Neural progenitor cell (in vitro differentiated cells): ENCODE measurements around the gene EPB41L3. TPM values are rescaled to one million over a fixed set of nuclear protein-coding genes. Genes with fewer than 3 reads are reported as not detected.

Experiments
- DNase-seq: peaks from one replicate; pipeline ENCODE4 v3.0.0-alpha.2; 2016; ENCODE audit warnings: low spot score
- H2AFZ ChIP-seq: fragments of 200-600 bp; sonication (generic); replicated peaks from 2 replicates; pipeline ENCODE4 v1.6.1; 2016; ENCODE audit warnings: antibody characterized with exemption
- H3F3A ChIP-seq: fragments of 200-600 bp; sonication (generic); 2 replicates; pipeline ENCODE4 v1.6.1; 2016; ENCODE audit warnings: antibody characterized with exemption, low read depth
- H3K27ac ChIP-seq: fragments of 200-600 bp; sonication (generic); 2 replicates; pipeline ENCODE4 v1.5.1; 2016; ENCODE audit warnings: mild to moderate bottlenecking
- H3K27me3 ChIP-seq: fragments of 200-600 bp; sonication (generic); 2 replicates; pipeline ENCODE4 v1.6.1; 2016; ENCODE audit warnings: mild to moderate bottlenecking, moderate library complexity
- H3K36me3 ChIP-seq: fragments of 200-600 bp; sonication (generic); 2 replicates; pipeline ENCODE4 v1.5.1; 2016
- H3K4me1 ChIP-seq: fragments of 200-600 bp; sonication (generic); 2 replicates; pipeline ENCODE4 v1.6.1; 2016; ENCODE audit warnings: mixed run types
- H3K4me2 ChIP-seq: fragments of 200-600 bp; sonication (generic); 2 replicates; pipeline ENCODE4 v1.6.1; 2016
- H3K4me3 ChIP-seq: fragments of 200-600 bp; sonication (generic); 2 replicates; pipeline ENCODE4 v1.5.1; 2016
- H3K79me2 ChIP-seq: fragments of 200-600 bp; sonication (generic); 2 replicates; pipeline ENCODE4 v1.6.1; 2016; ENCODE audit warnings: low read depth
- H3K9ac ChIP-seq: fragments of 200-600 bp; sonication (generic); 2 replicates; pipeline ENCODE4 v1.6.1; 2016
- H3K9me3 ChIP-seq: fragments of 200-600 bp; sonication (generic); 2 replicates; pipeline ENCODE4 v1.5.1; 2016; ENCODE audit warnings: low read depth
- H4K20me1 ChIP-seq: fragments of 200-600 bp; sonication (generic); 2 replicates; pipeline ENCODE4 v1.6.1; 2016; ENCODE audit warnings: low read depth
- H3K27ac Mint-ChIP-seq: 3 replicates; pipeline ENCODE4 v1.8.0; 2021; ENCODE audit warnings: mixed read lengths
- H3K27me3 Mint-ChIP-seq: 2 replicates; pipeline ENCODE4 v1.8.0; 2022; ENCODE audit warnings: low read depth, mild to moderate bottlenecking, inconsistent platforms, moderate library complexity, mixed read lengths; ENCODE audit not compliant: insufficient read depth
- H3K36me3 Mint-ChIP-seq: 3 replicates; pipeline ENCODE4 v1.8.0; 2021; ENCODE audit warnings: mixed read lengths
- H3K4me1 Mint-ChIP-seq: 3 replicates; pipeline ENCODE4 v1.8.0; 2021; ENCODE audit warnings: mixed read lengths
- H3K4me3 Mint-ChIP-seq: 3 replicates; pipeline ENCODE4 v1.8.0; 2021; ENCODE audit warnings: mild to moderate bottlenecking, moderate library complexity, mixed read lengths
- H3K9me3 Mint-ChIP-seq: 3 replicates; pipeline ENCODE4 v1.8.0; 2020; ENCODE audit warnings: mixed read lengths
- EZH2 ChIP-seq: fragments of 200-600 bp; sonication (generic); IDR thresholded peaks from 2 replicates; pipeline ENCODE4 v1.6.1; 2017; ENCODE audit warnings: antibody characterized with exemption, mild to moderate bottlenecking, moderate library complexity
- EZH2phosphoT487 ChIP-seq: fragments of 200-600 bp; sonication (generic); IDR thresholded peaks from 2 replicates; pipeline ENCODE4 v1.6.1; 2017; ENCODE audit warnings: antibody characterized with exemption
- total RNA-seq: library from RNA; depleted of rRNA; stranded (reverse); fragments of >200 nt; gene quantifications from 2 replicates; pipeline ENCODE4 v1.2.3, GENCODE V29; 2015; ENCODE audit warnings: low replicate concordance
- TF ChIP-seq, protein P1 (sequence below): fragments of 200-600 bp; sonication (generic); IDR thresholded peaks from 2 replicates; pipeline ENCODE4 v1.5.1; 2017; ENCODE audit warnings: antibody characterized with exemption, mild to moderate bottlenecking

Gene EPB41L3
- total RNA-seq, 1 donor from 2014 or later: 8.6 TPM

DNA sequence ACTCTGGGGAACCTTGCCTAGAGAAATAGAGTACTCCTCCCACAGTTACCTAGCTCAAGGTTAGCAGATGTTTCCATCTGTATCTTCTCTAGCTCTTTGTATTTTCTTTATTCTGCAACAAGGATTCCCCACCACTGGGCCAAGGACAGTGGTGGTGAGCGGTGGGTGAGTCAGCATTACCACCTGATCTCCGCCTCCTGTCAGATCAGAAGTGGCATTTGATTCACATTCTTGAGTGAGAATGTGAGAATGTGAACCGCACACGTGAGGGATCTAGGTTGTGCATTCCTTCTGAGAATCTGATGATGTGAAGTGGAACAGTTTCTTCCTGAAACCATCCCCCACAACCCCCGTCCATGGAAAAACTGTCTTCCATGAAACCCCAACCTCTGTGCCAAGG, 9.0 kb downstream of the EPB41L3 start:
- H3K9ac ChIP-seq: no peak overlapping the region
- no peak overlapping the region for H3K27ac Mint-ChIP-seq

GRCh38 chr18:5532066-5532465, 11.7 kb downstream of the EPB41L3 start:
- Histone ChIP-seq H4K20me1 (no peaks in the 10 kb centered on the region), H3K9me3 (no peaks in the 10 kb centered on the region), H3K9ac (no peak overlapping the region), H2AFZ (no peak overlapping the region), H3K4me3 (no peak overlapping the region), H3K4me1 (no peaks in the 10 kb centered on the region), H3K27ac (no peak overlapping the region), H3K36me3 (no peaks in the 10 kb centered on the region), H3K27me3 (no peaks in the 10 kb centered on the region), H3K79me2 (no peaks in the 10 kb centered on the region), H3K4me2 (no peak overlapping the region), H3F3A (no peaks in the 10 kb centered on the region)
- Mint-ChIP-seq H3K9me3 (no peaks in the 10 kb centered on the region), H3K27me3 (peaks cover 6% of the 10 kb centered on the region), H3K4me3 (no peak overlapping the region), H3K27ac (no peak overlapping the region), H3K36me3 (no peaks in the 10 kb centered on the region), H3K4me1 (peaks cover 11% of the 10 kb centered on the region)
- TF ChIP-seq EZH2 (no peak), EZH2phosphoT487 (no peak)
- TF ChIP-seq, protein P1, sequence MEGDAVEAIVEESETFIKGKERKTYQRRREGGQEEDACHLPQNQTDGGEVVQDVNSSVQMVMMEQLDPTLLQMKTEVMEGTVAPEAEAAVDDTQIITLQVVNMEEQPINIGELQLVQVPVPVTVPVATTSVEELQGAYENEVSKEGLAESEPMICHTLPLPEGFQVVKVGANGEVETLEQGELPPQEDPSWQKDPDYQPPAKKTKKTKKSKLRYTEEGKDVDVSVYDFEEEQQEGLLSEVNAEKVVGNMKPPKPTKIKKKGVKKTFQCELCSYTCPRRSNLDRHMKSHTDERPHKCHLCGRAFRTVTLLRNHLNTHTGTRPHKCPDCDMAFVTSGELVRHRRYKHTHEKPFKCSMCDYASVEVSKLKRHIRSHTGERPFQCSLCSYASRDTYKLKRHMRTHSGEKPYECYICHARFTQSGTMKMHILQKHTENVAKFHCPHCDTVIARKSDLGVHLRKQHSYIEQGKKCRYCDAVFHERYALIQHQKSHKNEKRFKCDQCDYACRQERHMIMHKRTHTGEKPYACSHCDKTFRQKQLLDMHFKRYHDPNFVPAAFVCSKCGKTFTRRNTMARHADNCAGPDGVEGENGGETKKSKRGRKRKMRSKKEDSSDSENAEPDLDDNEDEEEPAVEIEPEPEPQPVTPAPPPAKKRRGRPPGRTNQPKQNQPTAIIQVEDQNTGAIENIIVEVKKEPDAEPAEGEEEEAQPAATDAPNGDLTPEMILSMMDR: no peak
- no peak for DNase-seq

More for the DNA sequence above, 9.0 kb downstream of the EPB41L3 start:
- H3K4me1 Mint-ChIP-seq: peaks cover 19% of the 10 kb centered on the region
- DNase-seq: no peak
- H3K4me1 ChIP-seq: peaks cover 7% of the 10 kb centered on the region
- H3K36me3 Mint-ChIP-seq: no peaks in the 10 kb centered on the region
- H3K4me3 ChIP-seq: no peak overlapping the region
- H4K20me1 ChIP-seq: no peaks in the 10 kb centered on the region
- H3K9me3 ChIP-seq: no peaks in the 10 kb centered on the region
- no peak overlapping the region for H3K4me3 Mint-ChIP-seq
- no peaks in the 10 kb centered on the region for H3F3A ChIP-seq
- peaks cover 10% of the 10 kb centered on the region for H3K27me3 ChIP-seq
- H3K4me2 ChIP-seq: no peak overlapping the region
- H3K36me3 ChIP-seq: no peaks in the 10 kb centered on the region
- peaks cover 6% of the 10 kb centered on the region for H3K27me3 Mint-ChIP-seq
- TF ChIP-seq, protein P1: no peak
- TF ChIP-seq EZH2 (no peak), EZH2phosphoT487 (no peak)
- H3K9me3 Mint-ChIP-seq: no peaks in the 10 kb centered on the region
- no peaks in the 10 kb centered on the region for H3K79me2 ChIP-seq
- H2AFZ ChIP-seq: no peak overlapping the region
- H3K27ac ChIP-seq: no peak overlapping the region

GRCh38 chr18:5530629-5531178, 13.1 kb downstream of the EPB41L3 start:
- no peak for DNase-seq
- H3K4me3 ChIP-seq: no peak overlapping the region
- no peak overlapping the region for H3K4me2 ChIP-seq
- H3K4me1 ChIP-seq: no peaks in the 10 kb centered on the region
- no peaks in the 10 kb centered on the region for H3K27me3 ChIP-seq
- Mint-ChIP-seq H3K9me3 (no peaks in the 10 kb centered on the region), H3K27ac (no peak overlapping the region), H3K4me3 (no peak overlapping the region), H3K4me1 (peaks cover 11% of the 10 kb centered on the region), H3K27me3 (peaks cover 6% of the 10 kb centered on the region), H3K36me3 (no peaks in the 10 kb centered on the region)
- H3F3A ChIP-seq: no peaks in the 10 kb centered on the region
- H2AFZ ChIP-seq: no peak overlapping the region
- no peak overlapping the region for H3K9ac ChIP-seq
- TF ChIP-seq EZH2: no peak
- TF ChIP-seq, protein P1: no peak
- TF ChIP-seq EZH2phosphoT487: no peak
- no peaks in the 10 kb centered on the region for H4K20me1 ChIP-seq
- H3K36me3 ChIP-seq: no peaks in the 10 kb centered on the region
- no peaks in the 10 kb centered on the region for H3K79me2 ChIP-seq
- H3K9me3 ChIP-seq: no peaks in the 10 kb centered on the region
- H3K27ac ChIP-seq: no peak overlapping the region
